ENCODE measurements around the gene MICOS13.

MICOS13 gene

GRCh38 chr19:5695649-5696195, 15.4 kb upstream of the MICOS13 start:
- H3K4me3 ChIP-seq (ENCODE audit: low read depth, low read length) = no peak overlapping the region
- no peak for TF ChIP-seq CTCF (IDR thresholded peaks at IDR 0.05; ENCODE audit: insufficient read depth, low read length, missing control alignments)
- CTCF ChIA-PET = no interaction called here
- DNase-seq (ENCODE audit: low read depth, low spot score) = no peak
- POLR2A ChIA-PET = interaction anchor here (0.9 kb wide), 1 partner anchor 23 kb away, joined by 3 read pairs; no protein-coding TSS in a partner anchor

- DNase-seq (ENCODE audit: low read depth, low spot score) = no peak
- no peak for TF ChIP-seq CTCF (IDR thresholded peaks at IDR 0.05; ENCODE audit: insufficient read depth, low read length, missing control alignments)
- CTCF ChIA-PET = no interaction called here
Measured at GRCh38 chr19:5694956-5695648, 14.8 kb upstream of the MICOS13 start.

GRCh38 chr19:5694167-5694955, 14.0 kb upstream of the MICOS13 start:
- no peak for DNase-seq (ENCODE audit: low read depth, low spot score)
- ChIA-PET POLR2A (no interaction called here), CTCF (no interaction called here)
- TF ChIP-seq CTCF (IDR thresholded peaks at IDR 0.05; ENCODE audit: insufficient read depth, low read length, missing control alignments) = no peak
- no peak overlapping the region for H3K4me3 ChIP-seq (ENCODE audit: low read depth, low read length)

More at GRCh38 chr19:5694956-5695648, 14.8 kb upstream of the MICOS13 start:
- no peak overlapping the region for H3K4me3 ChIP-seq (ENCODE audit: low read depth, low read length)
- POLR2A ChIA-PET = interaction anchor here (0.9 kb wide), 1 partner anchor 23 kb away, joined by 3 read pairs; no protein-coding TSS in a partner anchor

- no peak for DNase-seq (ENCODE audit: low read depth, low spot score)
- no peak for TF ChIP-seq CTCF (IDR thresholded peaks at IDR 0.05; ENCODE audit: insufficient read depth, low read length, missing control alignments)
- POLR2A ChIA-PET = no interaction called here
- CTCF ChIA-PET = no interaction called here
- no peak overlapping the region for H3K4me3 ChIP-seq (ENCODE audit: low read depth, low read length)
Measured at GRCh38 chr19:5693195-5694166, 13.2 kb upstream of the MICOS13 start.

- ChIA-PET POLR2A (no interaction called here), CTCF (no interaction called here)
- no peak for DNase-seq (ENCODE audit: low read depth, low spot score)
- H3K4me3 ChIP-seq (ENCODE audit: low read depth, low read length) = no peak overlapping the region
- TF ChIP-seq CTCF (IDR thresholded peaks at IDR 0.05; ENCODE audit: insufficient read depth, low read length, missing control alignments) = no peak
Measured at GRCh38 chr19:5692723-5693194, 12.4 kb upstream of the MICOS13 start.
